HEK293T (cell line): Measurements from ENCODE around the gene SLC8A1.

Experiments
- CTCF ChIA-PET: fragments of 350-600 bp; formaldehyde crosslinking; extraction: SDS; loops from one replicate; lab custom pipeline; 2021; ENCODE audit warnings: antibody characterized with exemption, inconsistent platforms; lab: Yijun Ruan, JAX
- POLR2A ChIA-PET: fragments of 350-600 bp; formaldehyde crosslinking; extraction: SDS; loops from one replicate; lab custom pipeline; 2020; ENCODE audit warnings: antibody characterized with exemption, inconsistent platforms; lab: Yijun Ruan, JAX
- DNase-seq: peaks from one replicate; pipeline ENCODE4 v3.0.0; 2012; ENCODE audit warnings: mixed read lengths; ENCODE audit errors: extremely low spot score
- ARNT ChIP-seq: fragments of 450-650 bp; IDR thresholded peaks from 2 replicates; pipeline ENCODE4 v1.6.1; 2017; ENCODE audit warnings: mild to moderate bottlenecking
- BHLHE40 ChIP-seq: fragments of 450-650 bp; IDR thresholded peaks from 2 replicates; pipeline ENCODE4 v1.6.1; 2016; ENCODE audit warnings: mild to moderate bottlenecking, moderate library complexity, borderline replicate concordance
- CTBP1 ChIP-seq: fragments of 450-650 bp; IDR thresholded peaks from 2 replicates; pipeline ENCODE4 v1.6.1; 2016; ENCODE audit warnings: borderline replicate concordance
- ELF4 ChIP-seq: fragments of 450-650 bp; IDR thresholded peaks from 2 replicates; pipeline ENCODE4 v1.6.1; 2017; ENCODE audit warnings: antibody characterized with exemption
- FOXA1 ChIP-seq: fragments of 450-650 bp; IDR thresholded peaks from 2 replicates; pipeline ENCODE4 v1.6.1; 2016; ENCODE audit warnings: mild to moderate bottlenecking
- FOXK2 ChIP-seq: fragments of 450-650 bp; IDR thresholded peaks from 2 replicates; pipeline ENCODE4 v1.6.1; 2016; ENCODE audit warnings: mild to moderate bottlenecking
- FOXM1 ChIP-seq: fragments of 450-650 bp; IDR thresholded peaks from 2 replicates; pipeline ENCODE4 v1.6.1; 2017; ENCODE audit warnings: mild to moderate bottlenecking, borderline replicate concordance
- HDGF ChIP-seq: fragments of 450-650 bp; IDR thresholded peaks from 2 replicates; pipeline ENCODE4 v1.6.1; 2017; ENCODE audit warnings: antibody characterized with exemption, borderline replicate concordance
- L3MBTL2 ChIP-seq: fragments of 450-650 bp; conservative IDR thresholded peaks from 2 replicates; pipeline ENCODE4 v1.6.1; 2016; ENCODE audit warnings: mild to moderate bottlenecking
- LEF1 ChIP-seq: fragments of 450-650 bp; IDR thresholded peaks from 2 replicates; pipeline ENCODE4 v1.6.1; 2017; ENCODE audit warnings: mild to moderate bottlenecking, borderline replicate concordance
- NFRKB ChIP-seq: fragments of 450-650 bp; IDR thresholded peaks from 2 replicates; pipeline ENCODE4 v1.6.1; 2016; ENCODE audit warnings: mild to moderate bottlenecking, moderate library complexity
- SP1 ChIP-seq: fragments of 450-650 bp; IDR thresholded peaks from 2 replicates; pipeline ENCODE4 v1.6.1; 2017
- SUZ12 ChIP-seq: fragments of 450-650 bp; IDR thresholded peaks from 2 replicates; pipeline ENCODE4 v1.6.1; 2016; ENCODE audit warnings: mild to moderate bottlenecking
- TARDBP ChIP-seq: fragments of 450-650 bp; IDR thresholded peaks from 2 replicates; pipeline ENCODE4 v1.6.1; 2016
- ZNF384 ChIP-seq: fragments of 450-650 bp; IDR thresholded peaks from 2 replicates; pipeline ENCODE4 v1.6.1; 2016
- TF ChIP-seq, protein P1 (sequence below): fragments of 450-650 bp; IDR thresholded peaks from 2 replicates; pipeline ENCODE4 v1.6.1; 2016

SLC8A1 gene

GRCh38 chr2:40120957-40121356, 330.9 kb downstream of the SLC8A1 start:
- CTCF ChIA-PET = interaction anchor here (0.6 kb wide), 1 partner anchor 18 kb away, joined by 7 read pairs; no protein-coding TSS in a partner anchor
- no peak for TF ChIP-seq CTBP1
- no peak for TF ChIP-seq SP1
- no peak for TF ChIP-seq FOXK2
- no peak for TF ChIP-seq FOXA1
- no peak for TF ChIP-seq TARDBP
- TF ChIP-seq HDGF = no peak
- no peak for TF ChIP-seq L3MBTL2
- no peak for TF ChIP-seq NFRKB
- TF ChIP-seq SUZ12 = no peak
- no peak for TF ChIP-seq FOXM1
- TF ChIP-seq ARNT = no peak
- no peak for TF ChIP-seq ELF4
- no peak for DNase-seq
- POLR2A ChIA-PET = no interaction called here

- no peak for TF ChIP-seq FOXM1
- no peak for TF ChIP-seq ZNF384
- TF ChIP-seq CTBP1 = no peak
- TF ChIP-seq L3MBTL2 = no peak
- no peak for TF ChIP-seq SP1
- ChIA-PET POLR2A (no interaction called here), CTCF (no interaction called here)
- DNase-seq = no peak
Measured at GRCh38 chr2:40120026-40120425, 331.9 kb downstream of the SLC8A1 start.

GRCh38 chr2:40118622-40119021, 333.3 kb downstream of the SLC8A1 start:
- POLR2A ChIA-PET = no interaction called here
- CTCF ChIA-PET = no interaction called here
- no peak for TF ChIP-seq ZNF384
- no peak for TF ChIP-seq ARNT
- TF ChIP-seq, protein P1, sequence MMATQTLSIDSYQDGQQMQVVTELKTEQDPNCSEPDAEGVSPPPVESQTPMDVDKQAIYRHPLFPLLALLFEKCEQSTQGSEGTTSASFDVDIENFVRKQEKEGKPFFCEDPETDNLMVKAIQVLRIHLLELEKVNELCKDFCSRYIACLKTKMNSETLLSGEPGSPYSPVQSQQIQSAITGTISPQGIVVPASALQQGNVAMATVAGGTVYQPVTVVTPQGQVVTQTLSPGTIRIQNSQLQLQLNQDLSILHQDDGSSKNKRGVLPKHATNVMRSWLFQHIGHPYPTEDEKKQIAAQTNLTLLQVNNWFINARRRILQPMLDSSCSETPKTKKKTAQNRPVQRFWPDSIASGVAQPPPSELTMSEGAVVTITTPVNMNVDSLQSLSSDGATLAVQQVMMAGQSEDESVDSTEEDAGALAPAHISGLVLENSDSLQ = no peak
- TF ChIP-seq BHLHE40 = no peak
- no peak for TF ChIP-seq FOXA1
- TF ChIP-seq ELF4 = no peak
- no peak for TF ChIP-seq FOXK2
- TF ChIP-seq L3MBTL2 = no peak
- TF ChIP-seq SP1 = no peak
- no peak for TF ChIP-seq CTBP1
- TF ChIP-seq SUZ12 = no peak
- TF ChIP-seq FOXM1 = no peak
- no peak for TF ChIP-seq LEF1
- no peak for TF ChIP-seq TARDBP
- no peak for TF ChIP-seq NFRKB
- TF ChIP-seq HDGF = no peak
- DNase-seq = no peak

DNA sequence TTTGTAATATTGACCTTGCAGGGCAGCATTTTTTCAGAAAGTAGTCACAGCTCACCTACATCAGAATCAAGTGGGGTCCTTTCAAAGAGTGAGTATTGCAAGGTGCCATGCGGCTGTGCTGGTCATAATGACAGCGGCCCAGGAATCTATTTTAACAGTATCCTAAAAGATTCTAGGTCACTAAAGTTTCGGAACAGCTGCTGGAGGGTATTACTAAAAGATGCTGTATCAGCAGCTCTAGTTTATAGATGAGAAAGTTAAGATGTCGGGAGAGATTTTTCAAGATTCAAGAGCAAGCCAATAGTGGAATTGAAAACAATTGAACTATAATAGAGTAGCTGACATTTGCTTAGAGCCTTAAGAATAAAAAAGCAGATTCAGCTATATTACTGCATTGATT, 336.0 kb downstream of the SLC8A1 start:
- no peak for TF ChIP-seq BHLHE40
- TF ChIP-seq SUZ12 = no peak
- TF ChIP-seq, protein P1 = no peak
- no peak for TF ChIP-seq FOXM1
- ChIA-PET POLR2A (no interaction called here), CTCF (no interaction called here)
- no peak for DNase-seq

DNA sequence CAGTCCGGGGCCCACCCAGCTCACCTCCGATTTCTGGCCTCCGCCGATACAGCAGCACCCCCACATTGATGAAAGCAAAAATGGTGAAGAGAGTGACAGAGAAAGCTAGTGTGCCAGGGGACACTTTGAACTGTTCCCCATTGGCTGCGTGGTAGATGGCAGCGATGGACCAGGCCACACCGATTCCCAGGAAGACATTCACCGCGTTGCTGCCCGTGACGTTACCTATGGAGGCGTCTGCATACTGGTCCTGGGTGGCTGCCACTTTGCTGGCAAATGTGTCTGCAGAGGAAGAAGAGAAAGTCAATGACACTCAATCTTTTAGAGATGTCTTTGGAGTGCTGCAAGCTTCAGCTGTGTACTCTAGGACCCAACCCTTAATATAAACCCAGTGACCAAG, 336.5 kb downstream of the SLC8A1 start:
- POLR2A ChIA-PET = no interaction called here
- TF ChIP-seq LEF1 = no peak
- CTCF ChIA-PET = no interaction called here
- DNase-seq = no peak

DNA sequence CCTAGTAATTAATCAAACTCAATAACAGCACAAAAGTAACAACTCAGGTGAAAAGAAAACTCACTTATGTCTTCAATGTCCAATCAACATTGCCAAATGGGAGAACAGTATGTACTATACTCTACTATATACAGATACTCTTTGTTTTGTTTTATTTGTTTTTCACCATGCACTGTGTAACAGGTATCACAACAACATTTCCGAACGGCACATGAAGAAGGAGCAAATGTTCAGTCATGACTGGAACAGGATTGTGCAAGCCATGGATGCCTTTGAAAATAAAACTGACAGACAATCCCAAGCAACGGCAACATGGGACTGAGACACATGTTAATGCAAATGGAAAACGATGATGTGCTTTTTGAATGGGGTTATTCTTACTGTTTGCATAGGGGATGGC, 337.9 kb downstream of the SLC8A1 start:
- ChIA-PET CTCF (interaction anchor here (0.8 kb wide), 1 partner anchor 19 kb away, joined by 3 read pairs; no protein-coding TSS in a partner anchor), POLR2A (no interaction called here)
- no peak for TF ChIP-seq LEF1
- no peak for TF ChIP-seq SP1
- no peak for TF ChIP-seq SUZ12
- TF ChIP-seq ZNF384 = no peak
- TF ChIP-seq NFRKB = no peak
- no peak for TF ChIP-seq L3MBTL2
- no peak for TF ChIP-seq FOXA1
- DNase-seq = no peak

- no peak for TF ChIP-seq ELF4
- no peak for TF ChIP-seq NFRKB
- TF ChIP-seq CTBP1 = no peak
- no peak for TF ChIP-seq FOXM1
- no peak for TF ChIP-seq ARNT
- no peak for TF ChIP-seq SUZ12
- no peak for TF ChIP-seq TARDBP
- no peak for TF ChIP-seq BHLHE40
- TF ChIP-seq FOXK2 = no peak
- no peak for TF ChIP-seq LEF1
- TF ChIP-seq, protein P1 = no peak
- no peak for TF ChIP-seq L3MBTL2
- no peak for TF ChIP-seq FOXA1
- TF ChIP-seq ZNF384 = no peak
- TF ChIP-seq SP1 = no peak
- TF ChIP-seq HDGF = no peak
- POLR2A ChIA-PET = no interaction called here
- CTCF ChIA-PET = no interaction called here
- DNase-seq = no peak
Measured at GRCh38 chr2:40113272-40113968, 338.5 kb downstream of the SLC8A1 start.
